Measurements from ENCODE around the gene DDX54.

Gene DDX54

DNA sequence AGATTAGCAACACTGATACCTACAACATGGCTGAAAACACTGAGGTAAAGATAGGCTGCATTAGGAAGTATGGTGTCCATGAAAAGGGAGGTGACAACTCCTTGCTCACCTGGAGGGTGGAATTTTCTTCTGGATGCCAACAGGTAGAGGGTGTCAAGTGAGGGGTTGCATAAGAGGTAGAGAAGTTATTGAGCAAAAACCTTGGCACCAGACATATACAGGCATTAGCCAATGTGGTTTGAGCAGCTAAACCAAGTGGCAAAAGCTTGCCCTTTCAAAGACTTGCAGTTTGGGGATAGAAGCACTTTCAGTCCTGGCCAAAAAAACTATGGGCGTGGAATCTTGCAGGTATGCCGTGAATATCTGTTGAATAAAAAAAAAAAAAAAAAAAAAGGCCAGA is 4.1 kb upstream of the DDX54 start:
- no peak for DNase-seq

DNA sequence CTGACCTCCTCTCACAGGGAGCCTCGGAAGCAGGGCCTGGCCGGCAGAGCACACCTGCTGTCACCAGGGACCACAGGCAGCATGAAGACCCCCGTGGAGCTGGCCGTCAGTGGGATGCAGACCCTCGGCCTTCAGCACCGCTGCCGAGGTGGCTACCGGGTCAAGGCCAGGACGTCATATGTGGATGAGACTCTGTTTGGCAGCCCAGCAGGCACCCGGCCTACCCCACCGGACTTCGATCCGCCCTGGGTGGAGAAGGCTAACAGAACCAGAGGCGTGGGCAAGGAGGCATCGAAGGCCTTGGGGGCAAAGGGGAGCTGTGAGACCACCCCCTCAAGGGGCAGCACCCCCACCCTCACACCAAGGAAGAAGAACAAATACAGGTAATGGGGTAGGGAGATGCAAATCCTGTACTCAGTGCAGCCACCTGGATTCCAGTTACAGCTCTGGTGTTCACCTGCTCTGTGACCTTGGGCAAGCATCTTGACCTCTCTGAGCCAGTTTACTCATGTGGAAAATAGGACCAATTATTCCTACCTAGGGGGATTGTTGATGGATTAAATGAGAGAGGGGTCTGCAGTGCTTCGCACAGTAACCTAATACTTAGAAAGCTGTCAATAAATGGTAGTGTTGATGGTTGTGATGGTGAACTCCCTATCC is 1.5 kb upstream of the DDX54 start:
- no peak for DNase-seq

DNA sequence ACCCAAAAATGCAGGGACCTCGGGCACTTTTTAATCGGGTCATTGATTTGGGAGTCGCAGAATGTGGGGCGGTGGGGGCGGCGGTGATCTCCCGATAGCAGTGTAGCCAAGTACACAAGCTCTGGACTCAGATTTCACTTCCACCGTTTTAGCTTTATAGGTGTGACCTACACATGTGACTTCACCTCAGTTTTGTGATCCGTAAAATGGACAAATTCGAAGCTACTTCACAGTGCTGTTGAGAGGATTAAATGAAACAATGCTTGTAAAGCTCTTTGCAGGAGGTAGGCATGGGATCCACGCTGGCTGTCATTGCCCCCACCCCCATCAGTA is 721 bp upstream of the DDX54 start:
- peak; percentile 57 for DNase-seq

- peak; percentile 94 for DNase-seq
These were observed 438 bp downstream of the DDX54 start for GRCh38 chr12:113184900-113185179.

DNA sequence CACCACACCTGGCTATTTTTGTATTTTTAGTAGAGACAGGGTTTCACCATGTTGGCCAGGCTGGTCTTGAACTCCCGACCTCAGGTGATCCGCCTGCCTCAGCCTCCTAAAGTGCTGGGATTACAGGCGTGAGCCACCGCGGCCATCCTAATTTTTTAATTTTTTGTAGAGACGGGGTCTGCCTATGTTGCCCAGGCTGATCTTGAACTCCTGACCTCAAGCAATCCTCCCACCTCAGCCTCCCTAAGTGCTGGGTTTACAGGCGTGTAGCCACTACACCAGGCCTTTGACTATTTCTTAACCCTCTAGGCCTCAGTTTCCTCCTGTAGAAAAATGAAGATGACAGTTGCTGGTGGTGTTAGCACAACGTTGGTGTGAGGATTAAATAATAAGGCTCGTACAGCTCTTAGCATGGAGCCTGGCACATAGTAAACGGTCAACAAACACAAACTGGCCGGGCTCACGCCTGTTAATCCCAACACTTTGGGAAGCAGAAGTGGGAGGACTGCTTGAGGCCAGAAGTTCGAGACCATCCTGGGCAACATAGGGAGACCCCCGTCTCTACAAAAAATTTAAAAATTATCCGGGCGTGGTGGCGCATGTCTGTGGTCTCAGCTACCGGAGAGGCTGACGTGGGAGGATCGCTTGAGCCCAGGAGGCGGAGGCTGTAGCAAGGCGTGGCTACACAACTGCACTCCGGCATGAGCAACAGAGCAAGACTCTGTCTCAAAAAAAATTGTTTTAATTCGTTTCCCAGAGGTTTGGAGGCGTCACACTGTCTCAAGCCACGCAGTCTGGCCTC is 979 bp downstream of the DDX54 start:
- no peak for DNase-seq

GRCh38 chr12:113183030-113183589 is 2.2 kb downstream of the DDX54 start:
- no peak for DNase-seq

DNA sequence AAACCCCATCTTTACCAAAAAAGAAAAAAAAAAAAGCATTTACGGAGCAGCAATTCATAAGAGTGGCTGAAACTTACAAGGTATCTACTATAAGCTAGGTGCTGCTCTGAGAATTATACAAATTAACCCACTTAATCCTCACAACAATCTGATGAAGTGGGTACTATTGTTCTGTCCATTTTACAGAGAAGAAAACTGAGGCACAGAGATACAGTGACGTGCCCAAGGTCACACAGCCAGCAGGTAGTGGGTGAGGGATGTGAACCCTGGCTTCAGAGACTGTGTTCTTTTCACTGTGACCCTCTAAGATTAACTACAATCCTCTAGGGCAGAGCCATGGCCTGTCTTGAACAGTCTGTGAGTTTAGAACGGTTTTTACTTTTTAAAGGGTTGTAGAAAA is 3.3 kb downstream of the DDX54 start:
- no peak for DNase-seq

DNA sequence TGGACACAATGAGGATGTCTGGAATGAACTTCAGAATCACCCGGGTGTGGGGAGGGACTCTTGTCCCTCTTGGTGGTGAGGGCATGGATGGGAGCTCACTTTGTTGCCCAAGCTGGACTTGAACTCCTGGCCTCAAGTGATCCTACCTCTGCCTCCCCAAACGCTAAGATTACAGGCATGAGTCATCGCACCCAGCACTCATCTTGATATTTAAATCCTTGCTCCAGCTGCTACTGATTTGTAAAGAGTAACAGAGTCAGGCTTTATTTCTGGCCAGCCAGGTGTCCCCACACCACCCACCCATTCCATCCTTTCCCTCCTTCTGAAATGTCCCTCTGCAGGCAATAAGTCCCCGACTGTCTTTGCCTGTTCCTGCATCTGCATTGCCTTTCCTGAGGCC is 4.9 kb downstream of the DDX54 start:
- no peak for DNase-seq

DNA sequence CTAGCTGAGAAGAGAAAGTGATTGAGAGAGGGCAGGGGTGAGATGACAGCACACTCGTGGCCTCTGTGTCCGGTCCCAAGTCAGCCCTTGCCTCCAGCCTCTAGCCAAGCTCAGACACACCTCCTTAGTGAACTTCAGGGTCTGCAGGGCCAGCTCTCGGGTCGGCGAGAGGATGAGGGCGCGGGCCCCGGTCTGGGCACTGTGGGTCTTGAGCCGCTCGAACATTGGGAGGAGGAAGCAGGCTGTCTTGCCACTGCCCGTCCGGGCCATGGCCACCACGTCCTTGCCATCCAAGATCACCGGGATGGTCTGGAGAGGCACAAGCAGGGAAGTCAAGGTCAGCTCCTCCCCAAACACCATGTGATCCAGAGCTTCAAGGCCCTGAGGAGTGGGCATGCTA is 6.3 kb downstream of the DDX54 start:
- no peak for DNase-seq

DNA sequence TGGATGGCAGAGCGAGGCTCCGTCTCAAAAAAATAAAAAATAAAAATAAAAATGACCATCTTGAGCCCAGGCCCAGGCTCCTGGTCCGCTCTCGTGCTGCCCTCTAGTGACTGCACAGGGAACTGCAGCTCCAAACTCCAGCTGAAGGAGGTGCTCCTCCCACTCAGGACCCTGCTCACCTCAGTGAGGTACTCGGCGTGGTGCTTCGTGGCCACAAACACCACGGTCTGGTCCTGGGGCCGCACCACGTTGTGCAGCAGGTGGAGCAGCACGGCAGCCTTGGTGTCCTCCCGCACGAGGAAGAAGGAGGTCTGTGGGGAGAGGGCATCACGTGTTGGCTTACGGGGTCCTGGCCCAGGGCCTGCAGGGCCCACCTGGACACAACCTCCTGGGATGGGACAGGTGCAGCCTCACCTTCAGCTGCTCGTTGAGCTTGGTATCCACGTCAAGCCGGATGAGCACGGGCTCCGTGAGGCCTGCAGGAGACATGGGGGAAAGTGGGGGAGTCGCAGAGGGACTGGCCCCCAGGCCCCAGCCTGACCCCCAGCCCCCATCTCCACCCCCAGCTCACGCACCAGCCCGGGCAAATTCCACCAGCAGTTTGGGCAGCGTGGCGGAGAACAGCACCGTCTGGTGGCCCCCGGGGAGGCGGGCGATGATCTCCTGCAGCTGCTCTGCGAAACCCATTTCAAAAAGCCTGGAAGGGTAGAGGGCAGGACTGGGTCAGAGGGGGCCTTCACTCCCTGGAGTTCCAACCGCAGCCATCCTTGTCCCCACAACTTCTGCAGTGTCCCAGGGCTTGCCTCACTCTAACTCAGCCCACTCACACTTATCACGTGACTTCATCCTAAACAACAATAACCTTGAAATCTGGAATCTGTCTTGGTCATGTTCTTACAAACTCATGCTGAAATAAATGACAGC is 10.6 kb downstream of the DDX54 start:
- peak; percentile 67 for DNase-seq

DNA sequence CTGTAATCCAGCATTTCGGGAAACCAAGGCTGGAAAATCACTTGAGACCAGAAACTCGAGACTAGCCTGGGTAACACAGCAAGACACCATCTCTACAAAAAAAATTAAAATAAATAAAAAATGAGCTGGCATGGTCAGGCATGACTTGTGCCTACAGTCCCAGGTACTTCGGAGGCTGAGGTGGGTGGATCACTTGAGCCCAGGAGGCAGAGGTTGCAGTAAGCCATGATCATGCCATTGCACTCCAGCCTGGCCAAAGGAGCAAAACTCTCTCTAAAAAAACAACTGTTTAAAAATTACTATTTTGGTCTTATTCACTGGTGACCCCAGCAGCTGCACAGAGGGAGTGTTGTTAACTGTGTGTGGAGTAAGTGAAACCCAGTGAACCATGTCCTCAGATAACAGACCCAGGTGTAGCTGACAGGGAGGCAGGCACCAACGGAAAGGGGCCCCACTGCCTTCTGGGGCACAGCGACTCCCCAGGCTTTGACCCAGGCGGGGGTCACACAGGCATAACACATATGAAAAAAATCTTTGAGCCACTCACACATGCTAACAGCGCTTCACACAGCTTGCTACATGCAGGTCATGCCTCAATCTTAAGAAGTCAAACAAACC is 12.1 kb downstream of the DDX54 start:
- DNase-seq: no peak

DNA sequence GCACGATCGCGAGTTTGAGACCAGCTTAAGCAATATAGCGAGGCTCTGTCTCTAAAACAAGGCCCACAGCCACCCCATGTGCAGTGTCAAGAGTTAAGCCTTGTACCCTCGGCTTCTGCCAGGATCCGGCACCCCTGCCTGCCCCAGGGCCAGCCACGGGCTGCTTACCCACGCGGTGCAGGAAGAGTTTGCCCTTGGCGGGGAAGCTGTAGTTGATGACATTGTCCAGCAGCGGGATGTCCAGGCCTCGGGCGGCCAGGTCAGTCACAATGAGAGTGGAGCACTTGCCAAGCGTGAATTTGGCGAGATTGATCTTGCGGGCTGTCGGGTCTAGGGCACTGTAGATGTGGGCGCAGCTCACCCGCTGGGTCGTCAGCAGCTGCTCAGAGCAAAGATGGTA is 13.1 kb downstream of the DDX54 start:
- DNase-seq: no peak

- no peak for DNase-seq
These were observed 13.7 kb downstream of the DDX54 start for GRCh38 chr12:113171543-113171942.

DNA sequence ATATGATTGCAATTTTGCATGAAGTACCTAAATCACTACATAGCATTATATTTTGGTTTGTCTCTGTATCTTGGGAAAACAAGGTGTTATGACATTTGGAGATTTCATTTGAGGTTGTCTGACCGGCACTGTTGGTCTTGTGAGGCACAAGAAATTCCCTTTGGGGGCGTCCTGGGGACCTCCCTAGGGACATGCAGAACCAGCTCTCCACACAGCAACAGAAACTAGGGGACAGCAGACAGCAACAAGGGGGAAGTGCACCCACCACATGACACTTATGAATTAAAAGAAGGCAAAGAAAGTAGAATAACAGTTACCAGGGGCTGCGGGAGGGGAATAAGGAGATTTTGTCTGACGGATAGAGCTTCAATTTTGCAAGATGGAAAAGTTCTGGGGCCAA is 14.4 kb downstream of the DDX54 start:
- no peak for DNase-seq

- DNase-seq: no peak
These were observed 14.8 kb downstream of the DDX54 start for GRCh38 chr12:113170457-113170856.

DNA sequence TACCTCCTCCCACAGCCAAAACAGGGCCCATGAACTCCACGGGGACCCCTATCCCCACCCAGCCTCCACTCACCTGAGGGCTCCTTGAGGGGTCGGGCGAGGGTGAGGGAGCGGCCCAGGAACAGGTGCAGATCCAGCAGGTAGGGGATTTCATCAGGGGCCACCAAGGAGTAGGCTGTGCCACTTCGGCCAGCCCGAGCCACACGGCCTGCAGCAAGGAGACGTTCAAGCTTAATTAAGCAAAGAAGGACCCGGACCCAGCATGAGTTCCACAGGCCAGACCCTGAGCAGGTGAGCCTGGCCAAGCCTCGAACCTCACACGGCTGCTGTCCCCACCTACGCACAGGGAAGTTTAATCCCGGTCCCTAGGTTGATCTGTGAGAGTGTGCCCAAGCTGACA is 15.6 kb downstream of the DDX54 start:
- DNase-seq: no peak

- no peak for DNase-seq
These were observed 17.4 kb downstream of the DDX54 start for GRCh38 chr12:113167868-113168267.

GRCh38 chr12:113165521-113166450 is 19.5 kb downstream of the DDX54 start:
- no peak for DNase-seq

GRCh38 chr12:113164014-113164413 is 21.3 kb downstream of the DDX54 start:
- DNase-seq: no peak

DNA sequence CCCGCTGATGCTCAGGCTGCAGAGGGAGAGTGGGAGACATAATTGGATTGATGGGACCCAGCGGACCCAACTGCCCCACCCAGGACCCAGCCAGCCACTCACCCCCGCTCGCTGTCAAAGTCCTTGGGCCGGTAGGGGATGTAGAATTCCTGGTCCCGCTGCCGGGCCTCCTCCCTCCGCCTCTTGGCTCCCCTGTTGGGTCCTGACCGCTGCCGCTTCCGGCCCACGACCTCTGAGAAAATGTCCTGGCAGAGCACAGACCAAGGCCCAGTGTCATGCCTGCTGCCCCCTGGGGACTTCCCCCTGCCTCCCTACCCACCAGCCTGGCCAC is 22.3 kb downstream of the DDX54 start:
- no peak for DNase-seq

- no peak for DNase-seq
These were observed 22.9 kb downstream of the DDX54 start for GRCh38 chr12:113162102-113163029.

Measured in hematopoietic multipotent progenitor cell treated with erythropoietin and hydrocortisone succinate and interleukin-3 and kit ligand, for 8 days (in vitro differentiated cells).